GM19438 (cell line): ENCODE data around the gene ZC3H6.
A peak's percentile ranks its signal among the peaks of the same experiment; 100 is the strongest.
"Not testable (repeated sequence)": the region's sequence is repeated elsewhere in the genome, so short reads cannot be mapped to it uniquely, and the experiment has no call there.

Source experiments
- ATAC-seq: cut with Tn5 transposase; IDR thresholded peaks from one replicate; pipeline ENCODE4 v1.9.1; 2021; ENCODE audit warnings: low read depth; ENCODE audit not compliant: unreplicated experiment

ZC3H6 gene

GRCh38 chr2:112275887-112276773, 733 bp downstream of the ZC3H6 start:
- peak; percentile 52 for ATAC-seq

- ATAC-seq, result no peak
These were observed 1.6 kb downstream of the ZC3H6 start for GRCh38 chr2:112276954-112277353.

- ATAC-seq, result no peak
These were observed 2.3 kb downstream of the ZC3H6 start for GRCh38 chr2:112277596-112278220.

DNA sequence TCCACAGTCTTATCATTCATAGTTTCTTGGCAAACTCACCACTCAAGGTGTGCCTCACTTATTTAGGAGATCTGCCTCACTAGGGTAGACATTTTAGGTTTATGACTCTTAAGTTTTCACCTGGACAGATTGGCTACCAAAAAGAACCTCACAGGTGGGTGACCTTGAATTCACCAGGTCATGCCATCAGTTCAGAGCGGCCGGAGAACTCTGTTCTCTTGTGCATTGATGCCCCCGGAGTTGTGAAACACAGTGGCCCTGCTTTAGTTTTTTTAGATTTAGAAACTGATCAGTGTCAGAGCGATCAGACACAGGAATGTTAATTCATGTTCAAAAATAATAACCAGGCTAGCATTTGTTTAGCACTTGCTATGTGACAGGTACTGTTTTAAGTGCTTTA, 6.7 kb downstream of the ZC3H6 start:
- ATAC-seq, result not testable (repeated sequence)

- ATAC-seq, result not testable (repeated sequence)
These were observed 8.1 kb downstream of the ZC3H6 start for GRCh38 chr2:112283535-112283934.

GRCh38 chr2:112290088-112290487, 14.7 kb downstream of the ZC3H6 start:
- no peak for ATAC-seq

DNA sequence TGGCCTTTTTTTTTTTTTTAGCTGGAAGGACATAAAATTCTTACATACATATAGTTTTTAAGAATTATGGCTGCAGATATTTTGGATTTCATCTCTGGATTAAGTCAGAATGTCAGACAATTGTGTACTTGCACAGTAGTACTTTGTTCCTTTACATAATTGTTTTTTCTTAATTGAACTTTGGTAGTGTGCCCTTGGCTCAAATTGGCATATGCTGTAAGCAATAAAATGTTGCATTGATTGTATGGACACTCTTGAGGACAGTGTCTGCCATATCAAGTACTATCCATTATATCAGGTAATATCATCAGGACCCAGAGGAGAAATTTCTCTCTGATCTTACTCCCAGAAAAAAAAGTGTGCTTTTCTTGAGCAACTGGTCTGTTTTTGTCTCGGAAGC, 15.3 kb downstream of the ZC3H6 start:
- ATAC-seq, result no peak

GRCh38 chr2:112293636-112294401, 18.4 kb downstream of the ZC3H6 start:
- ATAC-seq, result no peak

- no peak for ATAC-seq
These were observed 20.1 kb downstream of the ZC3H6 start for GRCh38 chr2:112295407-112296078.

- no peak for ATAC-seq
These were observed 21.0 kb downstream of the ZC3H6 start for GRCh38 chr2:112296407-112296806.

DNA sequence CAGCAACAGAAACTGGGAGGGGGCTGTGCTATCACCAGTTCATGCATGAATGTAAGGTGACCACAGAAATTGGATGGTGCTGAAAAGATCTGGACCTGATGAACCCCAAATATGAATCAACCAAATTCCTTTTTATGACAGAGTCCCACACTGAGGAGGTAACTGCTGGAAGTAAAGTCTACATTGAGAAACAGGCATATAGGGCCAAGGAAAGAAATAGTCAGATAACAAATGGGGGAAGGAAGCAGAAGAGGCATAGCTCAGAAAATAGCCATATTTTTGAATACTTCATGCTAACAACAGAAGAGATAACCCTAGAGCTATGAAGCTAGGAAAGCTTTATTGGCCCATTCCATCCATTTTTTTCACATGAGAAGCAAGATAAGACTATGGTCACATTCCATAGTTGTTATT, 25.8 kb downstream of the ZC3H6 start:
- no peak for ATAC-seq

DNA sequence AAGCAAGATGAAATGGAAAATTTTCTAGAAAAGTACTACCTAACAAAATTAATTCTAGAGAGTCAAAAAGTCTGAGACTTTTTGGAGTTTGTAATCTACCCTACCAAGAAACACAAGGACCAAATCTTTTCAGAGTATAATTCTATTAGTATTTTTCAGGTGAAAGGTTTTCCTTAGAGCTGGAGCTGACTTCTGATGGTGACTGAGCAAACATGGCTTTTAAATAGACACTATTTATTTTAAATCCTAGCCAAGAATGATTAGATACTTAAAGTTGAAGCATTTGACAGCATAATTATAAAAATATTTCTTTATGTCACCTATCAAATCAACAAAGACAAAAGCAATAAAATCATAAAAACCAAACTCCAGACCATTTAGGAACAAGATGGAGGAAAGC, 26.6 kb downstream of the ZC3H6 start:
- no peak for ATAC-seq

DNA sequence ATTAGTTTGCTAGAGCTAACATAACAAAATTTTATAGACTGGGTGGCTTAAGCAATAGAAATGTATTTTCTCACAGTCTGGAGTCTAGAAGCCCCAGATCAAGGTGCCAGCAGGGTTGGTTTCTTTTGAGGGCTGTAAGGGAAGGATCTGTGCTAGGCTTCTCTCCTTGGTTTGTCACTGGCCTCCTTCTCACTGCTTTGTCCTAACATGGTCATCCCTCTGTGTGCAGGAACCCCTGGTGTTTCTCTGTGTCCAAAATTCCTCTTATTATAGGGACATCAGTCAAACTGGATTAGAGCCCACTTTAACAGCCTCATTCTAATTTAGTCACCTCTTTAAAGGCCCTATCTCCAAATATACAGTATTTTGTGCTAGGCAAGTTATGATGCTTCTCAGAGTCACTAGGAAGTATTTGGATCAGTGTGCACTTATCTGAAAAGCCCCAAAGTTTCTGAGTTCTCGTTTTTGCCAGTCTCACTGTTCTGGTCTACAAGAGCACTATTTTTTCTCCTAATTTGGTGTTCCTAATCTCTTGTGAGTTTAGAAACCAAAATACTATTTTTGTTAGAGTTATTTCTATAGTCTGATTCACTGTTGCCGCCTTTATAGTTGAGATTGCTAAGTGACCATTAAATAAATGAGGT, 29.0 kb downstream of the ZC3H6 start:
- ATAC-seq, result no peak

- no peak for ATAC-seq
These were observed 29.7 kb downstream of the ZC3H6 start for GRCh38 chr2:112305132-112305531.

GRCh38 chr2:112310906-112311305, 35.5 kb downstream of the ZC3H6 start:
- no peak for ATAC-seq

- no peak for ATAC-seq
These were observed 36.5 kb downstream of the ZC3H6 start for GRCh38 chr2:112311932-112312331.

GRCh38 chr2:112312821-112313220, 37.4 kb downstream of the ZC3H6 start:
- ATAC-seq, result no peak

- ATAC-seq, result no peak
These were observed 39.5 kb downstream of the ZC3H6 start for GRCh38 chr2:112314856-112315255.

- no peak for ATAC-seq
These were observed 42.1 kb downstream of the ZC3H6 start for GRCh38 chr2:112317303-112318158.
